ENCODE results near the gene THBS4. TPM values are rescaled to one million over a fixed set of nuclear protein-coding genes. Genes with fewer than 3 reads are reported as not detected.

The THBS4 gene
- polyA plus RNA-seq, 3 donors = 0.03 TPM; not detected in 2

DNA sequence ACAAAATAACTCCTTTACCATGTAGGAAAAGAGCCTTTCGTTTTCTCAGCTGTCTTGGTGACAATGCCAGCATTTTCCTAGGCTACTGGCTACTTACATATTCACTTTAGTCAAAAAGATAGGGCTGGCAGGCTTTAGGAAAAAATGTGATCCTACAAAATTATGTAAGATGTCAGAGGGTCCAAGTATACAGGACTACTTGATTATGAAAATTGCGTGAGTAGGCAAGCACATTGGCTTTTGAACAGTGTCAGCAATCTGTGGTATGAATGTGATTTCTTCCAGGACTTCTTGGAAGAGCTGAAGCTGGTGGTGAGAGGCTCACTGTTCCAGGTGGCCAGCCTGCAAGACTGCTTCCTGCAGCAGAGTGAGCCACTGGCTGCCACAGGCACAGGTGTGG is 22.8 kb downstream of the THBS4 start:
- Mint-ChIP-seq H3K4me1 (no peaks in the 10 kb centered on the region), H3K27me3 (ENCODE audit: low read depth in 3 of 3) (peaks cover 0 to 2% (median 0%) of the 10 kb centered on the region in 3 donors), H3K9me3 (no peaks in the 10 kb centered on the region), H3K4me3 (no peak overlapping the region), H3K36me3 (no peaks in the 10 kb centered on the region), H3K27ac (no peak overlapping the region)
- no peak for DNase-seq
- Histone ChIP-seq H3K4me2 (replicated peaks; ENCODE audit: extremely low read depth, low read length, poor library complexity, severe bottlenecking) (no peak overlapping the region), H3K27ac (ENCODE audit: low read depth in 1 of 2, low read length in 2 of 2) (no peak overlapping the region), H3K36me3 (replicated peaks in 1 of 2; ENCODE audit: control insufficient read depth in 1 of 2, insufficient read depth in 2 of 2, low read length in 2 of 2) (no peaks in the 10 kb centered on the region), H3K79me2 (ENCODE audit: insufficient read depth, low read length) (no peaks in the 10 kb centered on the region), H3K4me1 (ENCODE audit: control insufficient read depth in 1 of 2, insufficient read depth in 2 of 2, low read length in 2 of 2) (no peaks in the 10 kb centered on the region), H2AFZ (ENCODE audit: insufficient read depth, low read depth, low read length, poor library complexity, severe bottlenecking) (no peak overlapping the region), H4K20me1 (ENCODE audit: insufficient read depth, low read length) (no peaks in the 10 kb centered on the region), H3K4me3 (replicated peaks in 1 of 3; ENCODE audit: low read depth in 2 of 3, low read length in 3 of 3) (no peak overlapping the region), H3K9ac (ENCODE audit: insufficient read depth, low read length, poor library complexity, severe bottlenecking) (no peak overlapping the region), H3K27me3 (ENCODE audit: control insufficient read depth in 2 of 2, insufficient read depth in 2 of 2, low read length in 2 of 2) (no peaks in the 10 kb centered on the region), H3K9me3 (replicated peaks in 1 of 2; ENCODE audit: control insufficient read depth in 1 of 2, insufficient read depth in 1 of 2, low read length in 2 of 2) (no peaks in the 10 kb centered on the region)
- WGBS (ENCODE audit: insufficient coverage) = 100% methylated on average over 2 of the region's 2 CpGs
- no peak for TF ChIP-seq CTCF (IDR thresholded peaks at IDR 0.05)
- intact Hi-C loops (cut with micrococcal nuclease) = no loop called here

DNA sequence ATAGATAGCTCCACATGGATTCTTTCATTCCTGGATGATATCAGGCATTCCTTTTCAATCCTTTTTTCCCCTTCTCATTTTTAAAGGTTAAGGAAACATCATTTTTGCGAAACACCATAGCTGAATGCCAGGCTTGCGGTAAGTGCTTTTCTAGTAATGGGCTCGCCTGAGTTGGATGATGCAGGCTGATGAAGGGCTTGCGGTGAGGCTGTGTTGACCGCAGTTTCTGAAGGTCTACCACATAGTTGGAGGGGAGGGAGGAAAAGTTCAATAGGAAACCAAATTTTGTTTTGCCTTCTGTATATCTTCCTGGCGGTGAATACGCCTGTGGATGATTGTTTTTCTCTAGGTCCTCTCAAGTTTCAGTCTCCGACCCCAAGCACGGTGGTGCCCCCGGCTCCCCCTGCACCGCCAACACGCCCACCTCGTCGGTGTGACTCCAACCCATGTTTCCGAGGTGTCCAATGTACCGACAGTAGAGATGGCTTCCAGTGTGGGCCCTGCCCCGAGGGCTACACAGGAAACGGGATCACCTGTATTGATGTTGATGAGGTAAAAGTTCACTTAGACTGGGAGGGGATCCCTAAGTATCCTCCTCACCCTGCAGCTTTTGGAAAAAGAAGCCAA is 24.3 kb downstream of the THBS4 start:
- no peaks in the 10 kb centered on the region for H3K9me3 Mint-ChIP-seq
- intact Hi-C loops (cut with micrococcal nuclease) = no loop called here
- no peaks in the 10 kb centered on the region for H3K36me3 Mint-ChIP-seq
- no peak overlapping the region for H2AFZ ChIP-seq (ENCODE audit: insufficient read depth, low read depth, low read length, poor library complexity, severe bottlenecking)
- no peak overlapping the region for H3K9ac ChIP-seq (ENCODE audit: insufficient read depth, low read length, poor library complexity, severe bottlenecking)
- H3K4me1 Mint-ChIP-seq = no peaks in the 10 kb centered on the region
- H3K27ac Mint-ChIP-seq = no peak overlapping the region
- no peaks in the 10 kb centered on the region for H3K36me3 ChIP-seq (replicated peaks in 1 of 2; ENCODE audit: control insufficient read depth in 1 of 2, insufficient read depth in 2 of 2, low read length in 2 of 2)
- TF ChIP-seq CTCF (IDR thresholded peaks at IDR 0.05) = no peak
- no peaks in the 10 kb centered on the region for H3K4me1 ChIP-seq (ENCODE audit: control insufficient read depth in 1 of 2, insufficient read depth in 2 of 2, low read length in 2 of 2)
- DNase-seq = no peak
- 98% methylated on average over 13 of the region's 18 CpGs for WGBS (ENCODE audit: insufficient coverage)
- H3K4me2 ChIP-seq (replicated peaks; ENCODE audit: extremely low read depth, low read length, poor library complexity, severe bottlenecking) = no peak overlapping the region
- H3K27ac ChIP-seq (ENCODE audit: low read depth in 1 of 2, low read length in 2 of 2) = no peak overlapping the region
- no peak overlapping the region for H3K4me3 ChIP-seq (replicated peaks in 1 of 3; ENCODE audit: low read depth in 2 of 3, low read length in 3 of 3)
- H3K4me3 Mint-ChIP-seq = no peak overlapping the region
- no peaks in the 10 kb centered on the region for H3K79me2 ChIP-seq (ENCODE audit: insufficient read depth, low read length)
- no peaks in the 10 kb centered on the region for H3K9me3 ChIP-seq (replicated peaks in 1 of 2; ENCODE audit: control insufficient read depth in 1 of 2, insufficient read depth in 1 of 2, low read length in 2 of 2)
- no peaks in the 10 kb centered on the region for H4K20me1 ChIP-seq (ENCODE audit: insufficient read depth, low read length)
- H3K27me3 Mint-ChIP-seq (ENCODE audit: low read depth in 3 of 3) = peaks cover 0 to 2% (median 0%) of the 10 kb centered on the region in 3 donors
- no peaks in the 10 kb centered on the region for H3K27me3 ChIP-seq (ENCODE audit: control insufficient read depth in 2 of 2, insufficient read depth in 2 of 2, low read length in 2 of 2)

Data from CD14-positive monocyte (primary cell).